Measurements from ENCODE around the gene RAB40C. TPM values are rescaled to one million over a fixed set of nuclear protein-coding genes. Genes with fewer than 3 reads are reported as not detected.

Gene RAB40C
- total RNA-seq, 4 donors from 2014 or later = 17.7 to 28.3 (median 22.1) TPM

DNA sequence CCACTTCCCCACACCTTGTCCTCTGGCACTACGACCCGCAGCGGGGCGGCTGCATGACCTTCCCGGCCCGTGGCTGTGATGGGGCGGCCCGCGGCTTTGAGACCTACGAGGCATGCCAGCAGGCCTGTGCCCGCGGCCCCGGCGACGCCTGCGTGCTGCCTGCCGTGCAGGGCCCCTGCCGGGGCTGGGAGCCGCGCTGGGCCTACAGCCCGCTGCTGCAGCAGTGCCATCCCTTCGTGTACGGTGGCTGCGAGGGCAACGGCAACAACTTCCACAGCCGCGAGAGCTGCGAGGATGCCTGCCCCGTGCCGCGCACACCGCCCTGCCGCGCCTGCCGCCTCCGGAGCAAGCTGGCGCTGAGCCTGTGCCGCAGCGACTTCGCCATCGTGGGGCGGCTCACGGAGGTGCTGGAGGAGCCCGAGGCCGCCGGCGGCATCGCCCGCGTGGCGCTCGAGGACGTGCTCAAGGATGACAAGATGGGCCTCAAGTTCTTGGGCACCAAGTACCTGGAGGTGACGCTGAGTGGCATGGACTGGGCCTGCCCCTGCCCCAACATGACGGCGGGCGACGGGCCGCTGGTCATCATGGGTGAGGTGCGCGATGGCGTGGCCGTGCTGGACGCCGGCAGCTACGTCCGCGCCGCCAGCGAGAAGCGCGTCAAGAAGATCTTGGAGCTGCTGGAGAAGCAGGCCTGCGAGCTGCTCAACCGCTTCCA lies 43.6 kb downstream of the RAB40C start:
- TF ChIP-seq POLR2AphosphoS5 (IDR thresholded peaks at IDR 0.05) (no peak), CTCF (IDR thresholded peaks at IDR 0.05) (no peak), POLR2A (IDR thresholded peaks at IDR 0.05) (no peak), EP300 (IDR thresholded peaks at IDR 0.05) (no peak)
- Histone ChIP-seq H3K36me3 (peaks cover 0 to 34% of the 10 kb centered on the region in 2 donors), H3K9me3 (no peaks in the 10 kb centered on the region), H3K27ac (no peak overlapping the region), H3K27me3 (peaks cover 19% of the 10 kb centered on the region), H3K4me1 (peaks cover 2 to 58% (median 35%) of the 10 kb centered on the region in 3 donors), H3K4me3 (no peak overlapping the region)
- 94% methylated on average over 11 of the region's 74 CpGs; no CpG with 5 or more reads in 1 of the 2 donors for WGBS, 2 donors (ENCODE audit: low coverage in 1 of 2)
- no peak for ATAC-seq

DNA sequence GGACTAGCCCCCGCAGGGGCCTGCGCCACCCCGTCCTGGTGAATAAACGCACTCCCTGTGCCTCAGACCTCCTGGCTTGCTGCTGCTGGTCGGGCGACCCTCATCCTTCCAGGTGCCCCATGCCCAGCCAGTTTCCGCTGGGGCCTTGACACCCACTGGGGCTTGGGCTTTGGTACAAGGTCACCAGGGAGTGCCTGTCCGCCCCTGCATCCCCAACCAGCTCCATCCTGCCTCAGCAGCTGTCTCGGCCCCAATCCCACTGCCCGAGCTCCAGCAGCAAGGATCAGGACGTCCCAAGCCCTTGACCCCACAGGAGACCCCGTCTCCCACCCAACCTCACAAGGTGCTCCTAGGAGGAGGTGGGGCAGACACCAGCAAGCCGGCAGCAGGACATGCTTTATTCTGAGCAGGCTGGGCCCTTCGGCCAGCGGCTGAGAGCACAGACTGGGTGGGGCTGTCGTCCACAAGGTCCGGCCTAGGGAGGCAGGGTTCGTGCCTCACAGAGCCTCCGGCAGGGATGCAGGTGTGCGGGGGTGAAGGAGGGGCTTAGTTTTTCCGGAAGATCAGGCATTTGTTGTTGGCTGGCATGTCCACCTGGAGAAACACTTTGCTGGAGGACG lies 44.3 kb downstream of the RAB40C start:
- H3K36me3 ChIP-seq = peaks cover 0 to 27% of the 10 kb centered on the region in 2 donors
- no peaks in the 10 kb centered on the region for H3K9me3 ChIP-seq
- H3K4me1 ChIP-seq = peaks cover 2 to 63% (median 35%) of the 10 kb centered on the region in 3 donors
- no peak overlapping the region for H3K27ac ChIP-seq
- peaks cover 19% of the 10 kb centered on the region for H3K27me3 ChIP-seq
- no peak for TF ChIP-seq POLR2A (IDR thresholded peaks at IDR 0.05)
- no peak for TF ChIP-seq EP300 (IDR thresholded peaks at IDR 0.05)
- TF ChIP-seq CTCF (IDR thresholded peaks at IDR 0.05) = no peak
- no peak for TF ChIP-seq POLR2AphosphoS5 (IDR thresholded peaks at IDR 0.05)
- no peak overlapping the region for H3K4me3 ChIP-seq
- no peak for ATAC-seq
- WGBS, 2 donors (ENCODE audit: low coverage in 1 of 2) = no CpG with 5 or more reads among the region's 22 CpGs

- Histone ChIP-seq H3K4me3 (peak overlapping the region in 1 of 2 donors; percentile 94), H3K27ac (no peak overlapping the region), H3K4me1 (peaks cover 2 to 57% (median 31%) of the 10 kb centered on the region in 3 donors), H3K27me3 (peaks cover 19% of the 10 kb centered on the region), H3K9me3 (no peaks in the 10 kb centered on the region), H3K36me3 (peaks cover 0 to 26% of the 10 kb centered on the region in 2 donors)
- no CpG with 5 or more reads among the region's 7 CpGs for WGBS, 2 donors (ENCODE audit: low coverage in 1 of 2)
- no peak for ATAC-seq
- no peak for TF ChIP-seq EP300 (IDR thresholded peaks at IDR 0.05)
- TF ChIP-seq POLR2A (IDR thresholded peaks at IDR 0.05) = no peak
- no peak for TF ChIP-seq CTCF (IDR thresholded peaks at IDR 0.05)
- TF ChIP-seq POLR2AphosphoS5 (IDR thresholded peaks at IDR 0.05) = no peak
Observed at GRCh38 chr16:634996-635395, 45.1 kb downstream of the RAB40C start.

DNA sequence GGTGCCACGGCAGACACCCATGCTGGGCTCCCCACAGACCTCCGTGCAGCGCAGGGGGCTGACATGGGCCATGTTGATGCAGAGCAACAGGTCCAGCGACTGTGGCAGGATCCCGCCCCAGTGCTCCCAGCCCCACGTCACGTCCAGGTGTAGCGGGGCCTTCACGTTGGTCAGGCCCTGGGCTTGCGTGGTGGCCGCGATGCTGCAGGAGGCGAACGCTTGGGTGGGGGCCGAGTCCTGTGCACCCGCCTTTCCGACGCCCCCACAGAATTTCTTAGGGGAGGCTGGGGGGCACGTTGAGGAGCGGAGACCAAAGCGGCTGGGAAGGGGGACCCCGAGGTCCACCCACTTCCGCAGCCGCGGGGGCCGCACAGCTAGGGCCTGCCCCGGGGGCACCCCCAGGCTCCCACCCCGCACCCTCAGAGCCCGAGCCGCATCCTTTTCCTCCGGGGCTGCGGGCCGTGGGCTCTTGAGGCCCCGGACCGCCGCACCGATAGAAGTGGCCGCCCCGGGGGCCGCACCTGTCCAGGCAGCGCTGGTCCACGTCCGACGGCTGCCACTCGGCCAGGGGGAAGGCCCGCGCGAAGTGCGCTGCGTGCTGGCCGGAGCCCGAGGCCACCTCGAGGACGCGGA lies 45.8 kb downstream of the RAB40C start:
- H3K4me1 ChIP-seq = peaks cover 2 to 53% (median 24%) of the 10 kb centered on the region in 3 donors
- TF ChIP-seq POLR2AphosphoS5 (IDR thresholded peaks at IDR 0.05) (no peak), EP300 (IDR thresholded peaks at IDR 0.05) (no peak), CTCF (IDR thresholded peaks at IDR 0.05) (peak in 1 of 4 experiments; percentile 21)
- ATAC-seq = no peak
- H3K27me3 ChIP-seq = peaks cover 17% of the 10 kb centered on the region
- H3K4me3 ChIP-seq = peak overlapping the region; percentile 62 to 94
- H3K36me3 ChIP-seq = peaks cover 0 to 26% of the 10 kb centered on the region in 2 donors
- H3K27ac ChIP-seq = peak overlapping the region in 3 of 4 donors; percentile 95 to 97 (median 96)
- 0% methylated on average over 1 of the region's 55 CpGs; no CpG with 5 or more reads in 1 of the 2 donors for WGBS, 2 donors (ENCODE audit: low coverage in 1 of 2)
- no peaks in the 10 kb centered on the region for H3K9me3 ChIP-seq
